Transverse colon (tissue), 4 donors: ENCODE data around the gene CAMK1G. TPM values are rescaled to one million over a fixed set of nuclear protein-coding genes. Genes with fewer than 3 reads are reported as not detected.

Source experiments
- DNase-seq: peaks from one replicate; pipeline ENCODE4 v3.0.0-alpha.2; 2019
- H3K27ac ChIP-seq, 4 donors: fragments of 200-600 bp; sonication (generic); 2 replicates each; pipeline ENCODE4 v1.5.1; 2016 to 2018; ENCODE audit warnings: inconsistent platforms in 4 of 4
- H3K27me3 ChIP-seq: fragments of 200-600 bp; sonication (generic); 2 replicates; pipeline ENCODE4 v1.5.1; 2017; ENCODE audit warnings: inconsistent platforms
- H3K36me3 ChIP-seq, 4 donors: fragments of 200-600 bp; sonication (generic); 2 replicates each; pipeline ENCODE4 v1.5.1; 2017 to 2019; ENCODE audit warnings: inconsistent platforms in 4 of 4
- H3K4me1 ChIP-seq, 4 donors: fragments of 200-600 bp; sonication (generic); 2 replicates each; pipeline ENCODE4 v1.5.1; 2017 to 2020; ENCODE audit warnings: inconsistent platforms in 4 of 4
- H3K4me3 ChIP-seq, 4 donors: fragments of 200-600 bp; sonication (generic); 1 replicate in 1 of 4; 2 replicates in 3 of 4; pipeline versions ENCODE4 v1.5.1 to v1.6.1; 2017 to 2019; ENCODE audit warnings: inconsistent platforms in 4 of 4
- H3K9me3 ChIP-seq, 2 donors: fragments of 200-600 bp; sonication (generic); 2 replicates each; pipeline ENCODE4 v1.5.1; 2017 to 2019; ENCODE audit warnings: inconsistent platforms in 2 of 2
- EP300 ChIP-seq: sonication (generic); formaldehyde crosslinking; IDR thresholded peaks from one replicate; pipeline ENCODE4 v1.6.1; 2017; ENCODE audit warnings: antibody characterized with exemption, low read depth
- POLR2A ChIP-seq: fragments of 450-650 bp; IDR thresholded peaks from one replicate; pipeline ENCODE4 v1.6.1; 2016; ENCODE audit warnings: antibody characterized with exemption, mild to moderate bottlenecking, moderate library complexity
- POLR2AphosphoS5 ChIP-seq, 3 donors: sonication (generic); formaldehyde crosslinking; IDR thresholded peaks; one replicate each; pipeline ENCODE4 v1.6.1; 2016; ENCODE audit warnings: antibody characterized with exemption in 3 of 3
- WGBS, 2 donors: methylation state at CpG; one replicate each; pipeline ENCODE4 v1.1.5; 2018; ENCODE audit warnings: low coverage in 1 of 2; 5-methylcytosine and 5-hydroxymethylcytosine counted together
- in situ Hi-C, 4 donors: fragments of 200-750 bp; cut with MboI; loops; one replicate each; pipeline versions ENCODE4 v1.15.0 to v1.15.1; 2017; ENCODE audit warnings: low sequenced_read_pairs in 3 of 4, low pct_ligation_motif_present in 1 of 4, low pct_unique_long_range_greater_than_20kb in 1 of 4
- intact Hi-C: fragments of 100-400 bp; cut with DNase I; formaldehyde crosslinking; loops from one replicate; pipeline ENCODE4 v1.15.1; 2023; ENCODE audit warnings: low total_unique reads
- total RNA-seq, 4 donors: library from RNA; depleted of rRNA; stranded (reverse); fragments of >200 nt; gene quantifications; one replicate each; pipeline ENCODE4 v1.1.0, GENCODE V29; 2016
- TF ChIP-seq, protein P1 (sequence below), 5 experiments: fragments of 200-600 bp in 3 of 5; fragments of 450-650 bp in 2 of 5; sonication (generic) in 3 of 5; IDR thresholded peaks; 1 replicate in 2 of 5; 2 replicates in 3 of 5; pipeline ENCODE4 v1.5.1; 2016 to 2017; ENCODE audit warnings: antibody characterized with exemption in 5 of 5, inconsistent platforms in 3 of 5, mild to moderate bottlenecking in 2 of 5, moderate library complexity in 1 of 5

CAMK1G gene
- total RNA-seq, 4 donors from 2014 or later, result not detected

DNA sequence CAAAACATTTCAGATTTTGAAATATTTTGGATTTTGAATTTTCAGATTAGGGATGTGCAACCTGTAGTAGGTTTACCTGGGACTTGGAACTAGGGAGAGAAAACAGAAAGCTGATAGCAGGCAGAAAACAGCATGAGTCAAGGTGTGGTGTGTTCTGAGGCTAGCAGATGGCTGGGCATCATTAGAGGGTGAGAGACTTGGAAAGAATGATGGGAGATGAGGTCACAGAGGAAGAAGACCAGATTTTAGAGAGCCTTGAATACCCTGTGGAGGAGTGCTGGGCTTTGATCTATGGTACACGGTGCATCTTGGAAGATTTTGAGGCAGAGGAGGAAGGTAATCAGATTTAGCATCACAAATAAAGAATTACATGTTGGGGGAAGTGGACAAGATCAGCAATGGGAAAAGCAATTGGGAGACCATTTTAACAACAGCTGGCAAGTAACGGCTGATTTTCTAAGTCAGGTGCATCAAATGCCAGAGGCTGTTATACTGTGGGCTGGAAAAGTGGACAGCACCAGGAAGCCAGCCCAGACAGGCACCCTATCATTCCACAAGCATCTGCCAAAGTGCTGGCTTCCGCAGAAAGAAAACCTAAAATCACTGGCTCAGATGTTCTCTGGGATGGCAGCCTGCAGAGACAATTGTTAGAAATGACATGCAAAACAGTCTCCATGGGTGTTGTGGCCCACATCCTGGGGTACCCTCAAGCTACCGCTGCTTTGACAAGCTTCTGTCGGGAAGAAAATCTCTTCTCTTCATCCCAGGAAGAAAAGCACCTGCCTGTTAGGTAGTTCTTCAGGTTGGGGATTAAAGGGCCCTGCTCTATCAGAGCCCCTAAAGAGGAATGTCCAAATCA lies 30.9 kb upstream of the CAMK1G start:
- Histone ChIP-seq H3K9me3 (no peaks in the 10 kb centered on the region), H3K36me3 (no peaks in the 10 kb centered on the region), H3K4me3 (no peak overlapping the region), H3K4me1 (no peaks in the 10 kb centered on the region), H3K27me3 (no peaks in the 10 kb centered on the region), H3K27ac (no peak overlapping the region)
- WGBS, 2 donors, result 40 to 74% methylated on average over 1 to 5 of the region's 5 CpGs
- TF ChIP-seq EP300 (no peak), POLR2AphosphoS5 (IDR thresholded peaks at IDR 0.05) (no peak), POLR2A (no peak)
- TF ChIP-seq, protein P1, sequence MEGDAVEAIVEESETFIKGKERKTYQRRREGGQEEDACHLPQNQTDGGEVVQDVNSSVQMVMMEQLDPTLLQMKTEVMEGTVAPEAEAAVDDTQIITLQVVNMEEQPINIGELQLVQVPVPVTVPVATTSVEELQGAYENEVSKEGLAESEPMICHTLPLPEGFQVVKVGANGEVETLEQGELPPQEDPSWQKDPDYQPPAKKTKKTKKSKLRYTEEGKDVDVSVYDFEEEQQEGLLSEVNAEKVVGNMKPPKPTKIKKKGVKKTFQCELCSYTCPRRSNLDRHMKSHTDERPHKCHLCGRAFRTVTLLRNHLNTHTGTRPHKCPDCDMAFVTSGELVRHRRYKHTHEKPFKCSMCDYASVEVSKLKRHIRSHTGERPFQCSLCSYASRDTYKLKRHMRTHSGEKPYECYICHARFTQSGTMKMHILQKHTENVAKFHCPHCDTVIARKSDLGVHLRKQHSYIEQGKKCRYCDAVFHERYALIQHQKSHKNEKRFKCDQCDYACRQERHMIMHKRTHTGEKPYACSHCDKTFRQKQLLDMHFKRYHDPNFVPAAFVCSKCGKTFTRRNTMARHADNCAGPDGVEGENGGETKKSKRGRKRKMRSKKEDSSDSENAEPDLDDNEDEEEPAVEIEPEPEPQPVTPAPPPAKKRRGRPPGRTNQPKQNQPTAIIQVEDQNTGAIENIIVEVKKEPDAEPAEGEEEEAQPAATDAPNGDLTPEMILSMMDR (IDR thresholded peaks at IDR 0.05), result no peak
- DNase-seq, result no peak
- in situ Hi-C loops (no loop called here), intact Hi-C loops (no loop called here)

DNA sequence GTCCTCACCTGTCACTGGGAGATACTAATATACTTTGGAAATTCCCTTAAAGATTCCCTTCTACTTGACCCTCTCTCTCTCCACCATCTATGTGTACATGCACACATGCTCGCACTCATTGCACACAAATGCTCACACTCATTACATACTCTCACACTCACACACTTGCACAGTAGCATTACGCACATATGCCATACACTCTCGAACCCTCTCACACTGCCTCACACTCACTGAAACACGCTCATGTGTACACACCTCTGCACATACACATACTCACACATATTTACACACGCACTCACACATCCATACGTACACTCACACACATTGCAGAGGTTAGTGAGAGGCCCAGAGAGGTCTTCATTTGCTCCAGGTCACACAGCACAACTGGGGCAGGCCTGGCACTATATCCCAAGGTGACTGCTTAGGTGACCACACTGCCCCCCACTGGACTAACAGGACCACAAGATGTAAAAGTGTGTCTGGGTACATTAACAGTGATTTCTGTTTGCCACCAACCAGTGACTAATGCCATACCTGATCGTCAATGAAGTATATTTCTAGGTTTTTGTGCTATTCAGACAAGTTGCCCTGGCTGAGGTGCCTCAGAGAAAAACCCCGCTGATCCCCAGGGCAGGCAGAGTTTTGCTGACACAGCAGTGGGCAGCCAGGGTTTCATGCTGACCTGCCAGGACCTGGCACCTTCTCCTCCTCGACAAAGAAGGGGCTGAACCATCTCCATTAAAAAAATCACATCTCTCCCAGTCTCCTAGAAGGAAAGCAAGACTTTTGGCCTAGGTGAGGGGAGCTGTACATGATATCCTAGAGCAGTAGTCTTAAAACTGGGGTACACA lies 28.5 kb upstream of the CAMK1G start:
- no peak overlapping the region for H3K27ac ChIP-seq
- H3K4me1 ChIP-seq, result no peaks in the 10 kb centered on the region
- intact Hi-C loops, result no loop called here
- in situ Hi-C loops, result no loop called here
- no peaks in the 10 kb centered on the region for H3K36me3 ChIP-seq
- no peaks in the 10 kb centered on the region for H3K9me3 ChIP-seq
- no peak overlapping the region for H3K4me3 ChIP-seq
- H3K27me3 ChIP-seq, result no peaks in the 10 kb centered on the region
- WGBS, 2 donors, result 88 to 91% methylated on average over 4 to 9 of the region's 9 CpGs
- no peak for DNase-seq
- TF ChIP-seq, protein P1 (IDR thresholded peaks at IDR 0.05), result no peak
- TF ChIP-seq EP300 (no peak), POLR2AphosphoS5 (IDR thresholded peaks at IDR 0.05) (no peak), POLR2A (no peak)

DNA sequence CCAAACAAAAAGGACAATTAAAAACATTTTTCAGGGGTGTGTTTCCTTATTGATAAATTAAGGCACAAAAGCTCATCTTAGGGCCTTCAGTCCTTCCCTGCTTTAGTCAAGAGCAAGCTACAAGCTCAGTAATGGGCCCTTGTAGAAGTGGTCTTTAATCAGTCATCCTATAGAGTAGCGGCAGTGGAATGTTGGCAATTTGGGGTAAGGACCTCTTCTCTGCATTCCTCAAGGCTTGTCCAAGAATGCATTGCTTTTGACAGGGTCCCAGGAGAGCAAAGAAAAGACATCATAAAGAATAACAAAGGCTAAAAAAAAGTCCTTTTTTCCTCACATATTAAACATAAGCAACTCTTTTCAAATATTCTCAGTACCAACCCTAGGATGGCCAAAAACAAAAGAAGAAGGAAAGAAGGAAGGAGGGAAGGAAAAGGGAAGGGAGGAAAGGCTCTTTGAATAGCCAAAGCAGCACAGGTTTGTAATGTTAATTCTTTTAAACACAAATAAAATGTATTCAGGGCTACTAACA lies 27.3 kb upstream of the CAMK1G start:
- no peaks in the 10 kb centered on the region for H3K36me3 ChIP-seq
- intact Hi-C loops (no loop called here), in situ Hi-C loops (no loop called here)
- no peaks in the 10 kb centered on the region for H3K9me3 ChIP-seq
- TF ChIP-seq EP300 (no peak), POLR2A (no peak), POLR2AphosphoS5 (IDR thresholded peaks at IDR 0.05) (no peak)
- TF ChIP-seq, protein P1 (IDR thresholded peaks at IDR 0.05), result no peak
- no peak for DNase-seq
- H3K27ac ChIP-seq, result no peak overlapping the region
- H3K27me3 ChIP-seq, result no peaks in the 10 kb centered on the region
- H3K4me1 ChIP-seq, result no peaks in the 10 kb centered on the region
- WGBS, 2 donors, result 72% methylated on average over 1 of the region's 1 CpG; no CpG with 5 or more reads in 1 of the 2 donors
- H3K4me3 ChIP-seq, result no peak overlapping the region

DNA sequence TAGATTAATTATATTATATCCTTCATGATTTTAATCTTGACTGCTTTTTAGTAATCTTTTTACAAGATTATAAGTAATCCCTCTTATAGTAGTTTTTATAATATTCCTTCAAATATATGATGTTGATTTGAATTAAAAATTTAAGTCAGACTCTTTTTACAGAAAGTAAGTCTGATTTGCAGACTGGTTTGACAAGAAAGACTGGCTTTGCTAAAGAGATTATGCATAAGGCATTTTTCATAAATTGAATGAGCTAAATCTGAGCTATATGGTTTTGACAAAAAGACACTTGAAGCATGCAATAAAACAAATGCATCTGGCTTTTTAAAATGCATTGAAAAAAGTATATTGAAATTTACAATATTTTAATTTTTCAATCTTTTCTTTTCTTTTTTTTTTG lies 26.3 kb upstream of the CAMK1G start:
- in situ Hi-C loops (no loop called here), intact Hi-C loops (no loop called here)
- H3K36me3 ChIP-seq, result no peaks in the 10 kb centered on the region
- no peak for TF ChIP-seq POLR2AphosphoS5 (IDR thresholded peaks at IDR 0.05)
- TF ChIP-seq, protein P1 (IDR thresholded peaks at IDR 0.05), result no peak
- TF ChIP-seq POLR2A, result no peak
- no peak for TF ChIP-seq EP300
- H3K9me3 ChIP-seq, result no peaks in the 10 kb centered on the region
- DNase-seq, result no peak
- H3K4me3 ChIP-seq, result no peak overlapping the region
- H3K4me1 ChIP-seq, result no peaks in the 10 kb centered on the region
- no peaks in the 10 kb centered on the region for H3K27me3 ChIP-seq
- H3K27ac ChIP-seq, result no peak overlapping the region
